DMS53 (cell line): ENCODE results near the gene RAB13.

ENCODE experiments used
- DNase-seq: peaks from one replicate; lab custom pipeline; 2025; lab: John Stamatoyannopoulos, UW

The RAB13 gene

DNA sequence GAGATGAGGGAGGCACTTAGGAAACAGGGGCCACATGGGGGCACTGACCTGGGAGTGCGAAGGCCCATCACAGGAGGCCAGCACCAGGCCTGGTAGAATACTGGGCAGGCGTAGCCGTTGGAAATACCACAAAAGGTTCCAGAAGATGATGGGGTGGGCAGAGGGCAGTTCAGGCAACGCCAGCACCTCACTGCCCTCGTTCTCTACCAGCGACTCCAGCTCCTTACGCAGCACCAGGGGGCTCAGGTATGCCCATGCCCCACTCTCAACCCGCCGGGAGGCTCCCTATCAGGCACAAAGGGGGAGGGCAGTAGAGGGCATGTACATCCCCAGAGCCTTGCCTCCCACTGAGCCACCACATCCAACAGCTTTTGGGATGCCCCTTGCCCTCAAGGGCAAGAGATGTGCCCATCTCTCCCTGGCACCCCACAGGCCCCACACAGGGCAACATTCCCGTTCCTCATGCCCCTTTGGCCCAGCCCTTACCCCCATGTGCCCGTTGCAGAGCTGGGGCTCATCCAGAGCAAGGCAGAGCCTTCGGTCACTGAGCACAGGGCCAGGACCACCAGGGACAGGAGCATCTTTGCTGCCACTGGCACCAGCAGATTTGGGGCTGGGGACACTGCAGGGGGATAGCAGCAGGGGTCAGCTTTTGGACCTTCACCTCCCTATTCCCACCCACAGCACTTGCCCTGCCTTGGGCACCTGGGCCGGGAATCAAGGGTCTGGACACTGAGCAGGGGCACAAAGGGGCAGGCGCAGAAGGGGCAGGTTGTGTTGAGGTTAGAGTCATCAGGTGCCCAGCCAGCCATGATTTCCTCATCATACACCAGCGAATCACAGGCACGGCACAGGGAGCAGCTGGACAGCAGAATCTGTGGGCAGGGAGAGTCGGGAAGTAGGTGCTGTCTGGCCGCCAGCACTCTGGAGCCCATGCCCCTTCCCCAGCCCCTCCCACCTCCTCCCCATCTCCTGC lies 53.7 kb downstream of the RAB13 start:
- no peak for DNase-seq
